GM21515 (cell line): Measurements from ENCODE around the gene PPBP.
"Not testable (repeated sequence)": the region's sequence is repeated elsewhere in the genome, so short reads cannot be mapped to it uniquely, and the experiment has no call there.

Experiments used
- ATAC-seq: cut with Tn5 transposase; IDR thresholded peaks from one replicate; pipeline ENCODE4 v1.9.1; 2021; ENCODE audit not compliant: unreplicated experiment

The PPBP gene

DNA sequence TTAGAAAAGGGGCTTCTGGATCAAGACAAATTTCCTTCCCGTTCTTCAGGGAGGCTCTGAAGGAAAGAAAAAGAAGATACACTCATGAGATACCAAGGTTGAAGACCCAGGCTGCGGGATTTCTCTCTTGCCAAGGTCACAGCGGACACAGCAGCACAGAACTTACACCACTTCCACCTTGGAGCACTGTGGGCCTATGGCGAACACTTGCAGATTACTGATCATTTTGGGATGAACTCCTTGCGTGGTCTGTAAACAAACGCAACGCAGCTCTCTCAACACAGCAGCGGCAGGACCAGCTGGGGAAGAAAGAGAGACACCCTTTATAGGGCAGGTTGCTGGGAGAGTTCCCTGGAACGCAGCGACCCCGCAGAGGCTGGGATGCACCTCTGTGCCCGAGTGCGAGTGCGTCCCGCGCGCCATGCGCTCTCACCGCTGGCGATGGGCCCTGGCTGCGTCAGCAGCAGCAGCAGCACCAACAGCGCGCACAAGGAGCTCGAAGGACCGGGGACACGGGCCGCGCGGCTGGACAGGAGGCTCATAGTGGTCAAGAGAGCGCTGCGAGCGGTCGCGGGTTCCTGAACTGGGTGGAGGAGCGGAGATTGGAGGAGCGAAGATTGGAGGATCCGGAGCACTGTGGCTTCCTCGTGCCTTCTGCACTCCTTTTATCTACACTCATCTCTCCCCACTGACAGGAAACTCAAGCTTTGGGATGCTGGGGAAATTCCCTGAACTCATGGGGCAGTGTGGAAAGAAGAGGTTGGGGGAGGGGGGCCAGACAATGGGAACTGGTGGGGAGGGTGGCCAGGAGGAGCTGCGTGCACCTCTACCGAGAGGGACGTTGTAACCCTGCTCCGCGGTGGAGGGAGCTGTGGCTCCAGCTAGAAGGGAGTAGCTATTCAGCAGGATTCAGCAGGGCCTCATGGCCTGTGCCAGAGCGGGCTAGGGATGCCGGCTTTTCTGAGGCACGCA is 10.3 kb upstream of the PPBP start, which contains the start of gene CXCL5:
Gene CXCL5 (minus strand): TSS at position 638 of the 972 bp plus-strand sequence. CDS start 96 bp downstream, at position 542.
- no peak for ATAC-seq

DNA sequence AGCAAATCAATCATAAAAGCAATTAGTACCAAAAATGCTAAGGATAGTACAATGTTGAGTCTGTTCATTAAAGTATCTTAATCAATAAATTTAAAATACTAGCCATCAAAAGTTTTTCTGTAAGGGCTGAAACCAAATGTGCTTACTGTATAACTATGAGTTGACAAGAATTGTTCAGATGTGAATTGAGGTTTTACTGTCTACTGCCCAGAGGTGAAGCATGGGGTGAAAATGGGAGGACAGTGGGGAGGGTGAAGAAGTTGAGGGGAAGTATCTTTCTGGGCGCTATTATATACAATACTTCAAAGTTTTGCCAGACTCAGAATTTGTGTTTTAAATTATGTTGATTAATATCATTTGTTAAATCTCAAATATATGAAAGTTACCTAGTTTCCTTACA is 4.1 kb upstream of the PPBP start:
- no peak for ATAC-seq

DNA sequence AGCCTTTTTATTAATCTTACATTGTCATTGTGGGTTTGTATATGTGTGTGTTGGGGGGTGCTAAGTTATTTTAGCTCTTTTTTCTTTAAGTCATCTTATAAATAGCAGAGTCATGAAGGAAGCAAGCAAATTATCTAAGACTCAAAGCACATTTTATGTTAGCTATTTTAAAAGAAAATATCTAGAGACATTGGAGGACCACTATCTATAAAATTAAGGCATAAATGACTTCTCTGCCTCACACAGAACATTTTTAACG is 3.7 kb upstream of the PPBP start:
- ATAC-seq, result no peak

DNA sequence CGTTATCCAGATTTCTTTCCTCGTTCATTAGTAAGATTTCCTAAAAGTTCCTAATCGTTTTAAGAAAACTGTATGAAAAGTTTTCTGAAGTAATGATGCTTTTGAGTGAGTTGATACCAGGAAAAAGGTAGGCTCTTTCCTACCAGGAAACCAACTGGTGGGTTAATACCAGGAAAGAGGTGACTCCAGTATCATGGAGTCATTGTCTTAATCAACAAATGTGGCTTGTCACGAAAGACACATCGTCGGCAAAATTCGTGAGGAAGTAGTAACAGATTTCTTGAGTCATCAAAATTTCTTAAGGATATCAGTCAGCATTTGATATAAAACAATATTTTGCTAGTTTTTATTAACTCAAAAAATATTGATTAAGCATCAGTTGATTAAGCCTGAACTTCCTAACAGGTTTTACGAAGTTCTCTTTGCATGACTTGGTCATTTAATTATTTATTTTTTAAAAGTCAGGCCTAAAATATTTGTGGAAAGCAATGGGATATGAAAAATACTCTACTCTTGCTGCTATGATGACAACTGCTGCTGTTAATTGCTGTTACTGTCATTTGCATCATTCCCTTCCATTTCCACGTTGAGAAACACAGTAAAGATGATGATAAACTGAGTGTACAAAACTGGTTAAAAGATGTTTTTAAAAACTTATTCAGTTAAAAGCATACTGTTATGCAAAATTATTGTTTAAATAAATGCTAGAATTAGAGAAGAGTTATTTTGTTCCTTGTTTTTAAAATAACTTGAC is 3.2 kb upstream of the PPBP start:
- no peak for ATAC-seq

DNA sequence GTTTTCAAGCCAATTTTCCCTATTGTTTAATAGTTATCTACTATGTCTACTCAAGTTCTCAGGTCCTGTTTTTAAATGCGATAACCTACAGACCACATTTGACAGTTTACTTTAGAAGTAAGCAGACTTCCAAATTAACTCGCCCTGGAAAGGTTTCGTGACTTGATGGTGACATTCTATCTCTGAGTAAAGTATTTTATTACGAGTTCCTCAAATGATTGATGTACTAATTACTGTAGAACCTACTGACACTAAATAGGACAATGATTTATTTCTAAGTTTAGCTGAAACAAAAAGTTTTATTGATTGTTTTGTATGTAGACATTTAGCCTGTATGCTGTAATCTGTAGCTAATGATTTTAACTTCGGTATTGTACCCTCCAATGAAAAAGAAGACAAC is 1.9 kb upstream of the PPBP start:
- ATAC-seq, result no peak

DNA sequence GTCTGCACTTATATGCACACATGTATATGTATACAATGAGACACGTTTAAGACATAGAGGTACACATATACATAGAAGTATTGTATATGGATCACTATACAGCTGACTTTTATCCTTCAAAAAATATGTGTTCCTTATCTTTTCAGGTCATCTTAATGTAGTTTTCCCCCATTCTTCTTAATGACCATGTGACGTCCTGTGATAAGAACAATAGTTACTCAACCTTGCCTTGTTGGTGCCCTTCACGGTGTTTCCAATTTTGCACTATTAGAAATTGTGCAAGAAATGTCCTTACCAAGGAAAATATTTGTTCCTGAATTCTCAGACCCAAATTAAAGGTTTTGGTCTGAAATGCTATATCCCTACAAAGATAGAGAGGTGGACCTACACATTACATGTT is 1.0 kb upstream of the PPBP start:
- no peak for ATAC-seq

DNA sequence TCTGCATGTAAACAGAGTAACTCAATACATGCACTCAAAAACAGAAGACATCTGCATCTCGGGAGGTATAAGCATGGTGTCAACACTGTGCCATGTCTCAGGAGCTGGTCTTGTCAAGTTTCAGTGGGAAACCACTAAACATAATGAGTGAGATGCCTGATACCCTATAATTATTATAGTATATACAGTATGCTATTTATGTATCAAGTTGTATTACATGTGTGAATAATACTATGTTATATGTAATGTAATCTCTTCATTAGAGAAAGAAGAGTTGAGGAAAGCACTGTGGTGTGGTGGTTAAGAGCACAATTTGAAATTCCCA is 2.5 kb downstream of the PPBP start:
- ATAC-seq, result no peak

DNA sequence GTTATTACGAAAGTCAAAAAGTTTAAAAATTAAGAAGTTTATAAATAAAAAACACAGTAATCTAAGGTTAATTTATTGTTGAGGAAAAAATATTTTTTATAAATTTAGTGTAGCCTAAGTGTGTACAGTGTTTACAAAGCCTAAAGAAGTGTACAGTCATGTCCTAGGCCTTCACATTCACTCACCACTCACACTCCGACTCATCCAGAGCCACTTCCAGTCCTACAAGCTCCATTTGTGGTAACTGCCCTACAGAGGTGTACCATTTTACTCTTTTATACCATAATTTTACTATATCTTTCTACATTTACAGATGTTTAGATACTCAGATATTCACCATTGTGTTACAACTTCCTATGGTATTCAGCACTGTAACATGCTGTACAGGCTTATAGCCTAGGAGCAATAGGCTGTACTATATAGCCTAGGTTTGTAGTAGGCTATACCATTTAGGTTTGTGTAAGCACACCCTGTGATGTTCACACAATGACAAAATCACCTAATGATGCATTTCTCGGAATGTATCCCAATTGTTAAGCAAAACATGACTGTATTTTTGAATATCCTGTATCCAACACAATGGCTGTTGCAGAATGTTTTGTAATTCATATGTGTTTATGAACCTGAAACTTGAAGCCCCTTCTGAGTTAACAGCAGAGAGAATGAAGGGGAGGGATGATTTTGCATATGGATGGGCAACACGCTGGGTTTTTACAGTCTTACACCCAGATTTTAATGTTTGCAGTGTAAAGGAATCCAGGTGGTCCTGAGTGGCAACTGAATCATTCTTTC is 3.1 kb downstream of the PPBP start:
- no peak for ATAC-seq

DNA sequence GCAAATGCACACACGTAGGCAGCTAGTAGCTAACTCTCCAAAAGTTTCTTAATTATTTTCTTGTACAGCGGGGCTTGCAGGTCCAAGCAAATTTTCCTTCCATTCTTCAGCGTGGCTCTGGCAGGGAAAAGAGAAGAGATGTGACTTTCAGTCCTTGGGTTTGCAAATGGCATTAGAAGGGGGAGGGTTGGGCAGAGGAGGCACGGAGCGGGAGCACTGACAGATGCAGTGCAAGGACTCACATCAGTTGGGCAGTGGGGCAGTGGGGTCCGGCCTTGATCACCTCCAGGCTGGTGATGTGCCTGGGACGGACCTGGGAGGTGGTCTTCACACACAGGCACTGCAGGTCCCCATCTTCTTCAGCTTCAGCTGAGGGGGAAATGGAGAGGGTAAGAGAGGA is 6.8 kb downstream of the PPBP start:
- ATAC-seq, result not testable (repeated sequence)

DNA sequence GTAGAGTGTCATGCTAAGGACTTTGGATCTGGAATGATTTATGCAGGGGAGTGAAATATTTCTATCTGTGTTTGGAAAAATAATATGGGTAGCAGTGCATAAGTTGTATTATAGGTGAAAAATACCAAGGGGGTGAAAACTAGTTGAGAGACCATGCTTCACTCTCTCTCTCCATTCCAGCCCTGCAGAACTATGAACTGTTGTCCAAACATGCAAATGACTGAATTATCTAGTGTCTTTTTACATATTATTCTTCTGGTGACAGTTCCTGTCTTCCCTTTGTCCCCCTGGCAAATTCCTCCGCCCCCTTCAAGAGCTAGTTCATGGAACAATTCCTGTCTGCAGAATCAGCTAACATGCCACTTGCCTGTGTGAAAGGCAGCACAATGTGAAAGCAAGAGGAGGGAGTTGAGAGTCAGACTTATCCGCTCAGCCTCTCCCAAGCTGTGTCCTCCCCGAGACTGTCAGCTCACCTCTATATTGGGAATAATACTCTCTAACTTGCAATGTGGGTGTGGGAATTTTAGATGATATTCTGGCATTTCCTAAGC is 8.5 kb downstream of the PPBP start:
- ATAC-seq, result no peak

DNA sequence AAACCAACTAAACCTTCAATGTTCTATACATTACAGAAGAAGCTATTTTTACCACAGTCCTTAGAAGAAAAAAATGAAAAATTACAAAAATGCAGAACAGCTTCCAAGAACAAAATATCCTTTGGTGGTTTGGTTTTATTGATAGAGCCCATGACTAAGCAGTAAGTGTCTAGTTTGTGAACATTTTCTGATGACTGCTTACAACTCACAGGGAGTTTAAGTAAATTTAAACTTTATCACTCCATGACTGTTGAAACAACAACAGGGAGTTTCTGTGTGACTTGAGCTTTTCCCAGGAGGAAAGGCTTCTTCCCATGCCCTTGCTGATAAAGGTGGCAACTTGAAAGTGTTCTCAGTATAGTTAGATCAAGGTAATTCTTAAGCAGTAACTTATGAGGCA is 9.1 kb downstream of the PPBP start:
- ATAC-seq, result no peak

DNA sequence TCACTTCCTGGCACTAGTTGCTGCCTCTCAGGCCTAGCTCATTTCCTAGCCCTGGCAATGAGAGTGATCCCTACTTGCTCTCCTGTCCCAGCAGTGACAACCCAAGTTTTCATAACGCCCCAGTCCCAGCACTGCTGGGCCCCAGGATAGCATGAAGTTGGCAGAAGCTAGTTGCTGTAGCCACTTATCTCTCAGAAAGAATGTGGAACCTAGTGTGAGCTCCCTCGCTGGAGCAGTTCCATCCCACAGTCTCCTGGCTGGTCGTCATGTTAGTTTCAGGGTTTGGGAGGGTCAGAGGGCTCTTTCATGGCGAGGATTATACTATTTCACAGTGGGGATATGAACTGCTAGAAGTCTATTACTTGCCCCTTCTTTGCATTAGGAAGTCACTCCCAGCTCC is 11.3 kb downstream of the PPBP start:
- no peak for ATAC-seq

DNA sequence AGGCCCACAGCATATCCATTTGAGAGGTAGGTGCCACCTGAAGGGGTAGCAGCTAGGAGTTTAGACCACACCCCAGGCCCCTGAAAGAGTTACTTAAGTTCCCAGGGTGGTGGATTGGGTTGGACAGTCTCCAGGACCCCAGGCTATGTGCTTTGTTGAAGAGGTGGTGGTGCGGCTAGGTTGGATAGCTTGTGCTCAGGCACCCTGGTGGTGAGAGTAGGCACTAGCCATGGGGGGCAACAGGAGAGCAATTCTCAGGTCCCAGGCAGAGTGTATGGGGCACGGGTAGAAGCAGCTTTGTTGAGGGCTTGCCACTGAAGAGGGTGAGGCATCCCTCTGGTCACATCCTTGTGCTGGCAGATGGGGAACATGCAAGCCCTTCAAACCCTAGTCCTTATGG is 11.8 kb downstream of the PPBP start:
- ATAC-seq, result no peak

DNA sequence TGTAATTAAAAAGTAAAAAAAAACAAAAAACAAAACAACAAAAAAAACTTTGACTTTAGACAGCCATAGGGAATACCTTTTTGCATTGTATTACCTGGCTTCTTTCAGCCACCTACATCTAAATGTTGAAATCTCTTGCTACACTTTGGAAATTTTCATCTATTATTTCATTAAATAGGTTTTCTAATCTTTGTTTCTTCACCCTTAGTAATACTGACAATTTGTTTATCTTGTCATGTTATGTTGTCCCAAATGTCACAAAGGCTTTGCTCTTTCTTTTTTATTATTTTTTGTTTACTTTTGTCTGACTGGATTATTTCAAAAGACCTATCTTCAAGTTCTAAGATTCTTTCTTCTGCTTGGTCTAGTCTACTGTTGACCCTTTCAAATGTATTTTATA is 13.6 kb downstream of the PPBP start:
- ATAC-seq, result no peak

DNA sequence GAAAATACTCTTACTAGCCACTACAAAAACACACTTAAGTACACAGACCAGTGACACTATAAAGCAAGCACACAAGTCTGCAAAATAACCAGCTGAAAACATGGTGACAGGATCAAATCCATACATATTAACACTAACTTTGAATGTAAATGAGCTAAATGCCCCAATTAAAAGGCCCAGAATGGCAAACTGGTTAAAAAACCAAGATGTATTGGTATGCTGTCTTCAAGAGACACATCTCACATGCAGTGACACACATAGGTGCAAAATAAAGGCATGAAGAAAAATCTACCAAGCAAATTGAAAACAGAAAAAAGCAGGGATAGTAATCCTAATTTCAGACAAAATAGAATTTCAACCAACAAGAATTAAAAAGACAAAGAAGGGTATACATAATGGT is 17.0 kb downstream of the PPBP start:
- no peak for ATAC-seq

DNA sequence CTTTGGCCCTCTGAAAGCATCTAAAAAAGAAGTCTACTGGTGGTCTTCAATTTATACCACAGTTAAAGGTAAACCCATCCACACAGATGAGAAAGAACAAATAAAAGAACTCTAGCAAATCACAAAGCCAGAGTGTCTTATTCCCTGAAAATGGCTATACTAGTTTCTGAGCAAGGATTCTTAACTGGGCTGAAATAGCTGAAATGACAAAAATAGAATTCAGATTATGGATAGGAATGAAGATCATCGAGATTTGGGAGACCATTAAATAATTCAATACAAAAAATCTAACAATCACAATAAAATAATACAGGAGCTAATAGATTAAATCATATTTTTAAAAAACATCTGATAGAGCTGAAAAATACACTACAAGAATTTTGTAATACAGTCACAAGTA is 18.0 kb downstream of the PPBP start:
- no peak for ATAC-seq

DNA sequence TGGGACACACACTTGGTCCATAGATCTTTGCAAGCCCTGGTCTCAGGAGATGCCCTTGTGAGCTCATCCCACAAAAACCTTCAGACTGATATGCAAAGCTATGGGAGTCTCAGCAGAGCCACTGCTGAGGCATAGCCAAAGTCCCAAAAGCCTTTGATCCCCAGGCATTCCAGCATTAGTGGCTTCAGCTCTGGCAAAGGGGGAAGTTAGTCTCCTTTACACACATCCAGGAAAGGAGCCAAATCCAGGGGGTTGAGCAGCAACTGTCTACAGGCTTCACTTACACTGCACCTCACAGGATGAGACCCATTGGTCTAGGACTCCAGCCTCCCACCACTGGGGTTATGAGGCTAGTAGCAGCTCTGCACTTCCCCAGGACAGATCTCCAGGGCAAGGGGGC is 20.1 kb downstream of the PPBP start:
- no peak for ATAC-seq

DNA sequence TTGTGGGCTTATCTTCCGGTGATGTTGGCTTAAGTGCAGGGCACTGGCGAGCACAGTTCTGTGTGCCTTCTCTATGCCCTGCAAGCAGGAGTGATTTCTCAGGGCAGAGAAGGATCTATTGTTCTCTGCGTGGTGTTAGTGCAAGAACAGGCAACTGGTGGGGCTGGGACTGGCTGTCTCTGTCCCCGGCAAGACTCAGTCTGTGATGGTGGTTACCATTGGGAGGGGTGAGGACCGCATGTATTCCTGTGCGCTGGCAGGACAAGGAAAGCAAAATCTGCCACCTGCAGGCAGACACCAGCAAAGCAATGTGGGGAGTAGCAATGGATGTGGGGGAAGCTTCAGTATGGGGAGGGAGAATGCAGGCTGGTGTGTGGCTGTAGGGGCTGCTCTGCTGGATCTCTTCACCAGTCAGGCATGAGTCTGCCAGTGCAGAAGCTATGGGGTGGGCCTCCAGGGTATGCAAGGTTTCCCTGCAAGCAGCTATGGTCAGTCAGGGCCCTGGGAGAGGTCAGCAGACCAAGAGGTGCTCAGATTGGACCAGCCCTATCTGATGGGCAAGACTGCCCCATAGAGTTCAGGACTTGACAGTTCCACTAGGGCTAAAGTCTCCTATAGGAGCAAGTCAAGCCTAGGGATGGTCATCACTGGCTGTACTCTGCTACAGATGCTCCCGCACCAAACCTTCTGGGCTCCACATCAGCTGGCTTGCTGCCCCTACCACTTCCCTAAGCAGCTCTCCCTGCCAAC is 23.0 kb downstream of the PPBP start:
- ATAC-seq, result no peak

DNA sequence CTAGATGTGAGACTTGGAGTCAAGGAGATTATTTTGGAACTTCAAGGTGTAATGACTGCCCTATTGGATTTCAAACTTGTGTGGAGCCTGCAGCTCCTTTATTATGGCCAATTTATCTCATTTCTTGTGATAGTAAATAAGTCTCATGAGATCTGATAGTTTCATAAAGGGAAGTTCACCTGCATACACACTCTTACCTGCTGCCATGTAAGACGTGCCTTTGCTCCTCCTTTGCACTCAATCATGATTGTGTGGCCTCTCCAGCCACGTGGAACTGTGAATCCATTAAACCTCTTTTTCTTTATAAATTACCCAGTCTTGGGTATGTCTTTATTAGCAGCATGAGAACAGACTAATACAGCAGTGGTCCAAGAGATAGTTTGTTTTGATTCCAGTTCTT is 25.3 kb downstream of the PPBP start:
- ATAC-seq, result no peak

DNA sequence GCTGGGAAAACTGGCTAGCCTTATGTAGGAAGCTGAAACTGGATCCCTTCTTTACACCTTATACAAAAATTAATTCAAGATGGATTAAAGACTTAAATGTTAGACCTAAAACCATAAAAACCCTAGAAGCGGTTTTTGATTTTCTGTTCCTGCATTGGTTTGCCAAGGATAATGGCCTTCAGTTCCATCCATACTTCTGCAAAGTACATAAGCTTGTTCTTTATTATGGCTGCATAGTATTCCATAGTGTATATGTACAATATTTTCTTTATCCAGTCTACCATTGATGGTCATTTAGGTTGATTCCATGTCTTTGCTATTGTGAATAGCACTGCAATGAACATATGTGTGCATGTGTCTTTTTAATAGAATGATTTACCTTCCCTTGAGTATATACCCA is 28.9 kb downstream of the PPBP start:
- ATAC-seq, result not testable (repeated sequence)

DNA sequence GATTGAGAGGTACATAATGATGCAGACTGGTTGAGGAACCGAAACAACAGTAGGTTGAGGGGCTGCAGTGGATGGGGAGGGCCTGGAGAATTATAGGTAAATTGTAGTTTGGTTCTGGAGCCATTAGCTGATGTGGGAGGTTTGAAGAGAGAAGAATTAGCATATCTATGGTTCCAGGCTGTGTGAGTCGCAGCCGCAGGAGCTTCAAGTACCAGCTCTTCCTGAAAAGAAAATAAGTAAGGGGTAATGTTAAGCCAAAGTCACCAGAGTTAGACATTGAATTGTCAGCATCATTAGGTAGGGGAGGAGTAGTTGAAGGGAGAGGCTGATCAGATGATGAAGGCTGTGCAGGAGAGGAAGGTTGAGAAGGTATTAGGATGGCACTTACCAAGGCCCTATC is 35.6 kb downstream of the PPBP start:
- ATAC-seq, result no peak
